NT2/D1 (cell line): Measurements from ENCODE around the gene RBM38.

ENCODE experiments used
- YY1 ChIP-seq: IDR thresholded peaks from 2 replicates; pipeline ENCODE4 v1.6.1; 2011; ENCODE audit not compliant: insufficient read length, insufficient read depth
- ZNF274 ChIP-seq: IDR thresholded peaks from 2 replicates; pipeline ENCODE4 v1.6.1; 2011; ENCODE audit warnings: mild to moderate bottlenecking, low read depth, low read length

GRCh38 chr20:57351042-57351783, 40.0 kb upstream of the RBM38 start, which contains the start of gene RAE1:
- TF ChIP-seq ZNF274 (no peak), YY1 (peak; percentile 19)
